H1 (cell line): ENCODE measurements around the gene TMEM258. TPM values are rescaled to one million over a fixed set of nuclear protein-coding genes. Genes with fewer than 3 reads are reported as not detected.

ENCODE experiments used
- CTCF ChIA-PET: fragments of 300-600 bp; sonication (Branson Sonifier 250); formaldehyde crosslinking; loops from one replicate; lab custom pipeline; 2021; ENCODE audit not compliant: partially characterized antibody; lab: Charles Lee
- POLR2A ChIA-PET: fragments of 300-600 bp; sonication (Branson Sonifier 250); formaldehyde crosslinking; loops from one replicate; lab custom pipeline; 2021; ENCODE audit warnings: inconsistent platforms; ENCODE audit not compliant: partially characterized antibody; lab: Charles Lee
- DNase-seq, 2 experiments: peaks; one replicate each; pipeline versions ENCODE4 v3.0.0 to v3.0.0-alpha.2; 2010 to 2022; ENCODE audit warnings: low spot score in 2 of 2, low read depth in 1 of 2, mixed read lengths in 1 of 2
- FAIRE-seq: peaks from 2 replicates; lab custom pipeline; 2011; peaks lifted over from hg19 to GRCh38; lab: Jason Lieb, UNC
- H2AFZ ChIP-seq: 2 replicates; pipeline ENCODE4 v1.8.1; 2012; ENCODE audit warnings: low read length, inconsistent platforms
- H2AK5ac ChIP-seq: 2 replicates; pipeline ENCODE4 v1.6.1; 2013; ENCODE audit warnings: low read depth, low read length
- H2BK120ac ChIP-seq: replicated peaks from 2 replicates; pipeline ENCODE3; 2013; ENCODE audit warnings: low read depth, low read length, inconsistent platforms
- H2BK12ac ChIP-seq: 2 replicates; pipeline ENCODE4 v1.6.1; 2013; ENCODE audit warnings: low read depth, low read length
- H2BK15ac ChIP-seq: 2 replicates; pipeline ENCODE4 v1.6.1; 2013; ENCODE audit warnings: low read length
- H2BK20ac ChIP-seq: 2 replicates; pipeline ENCODE4 v1.6.1; 2013; ENCODE audit warnings: low read length
- H2BK5ac ChIP-seq: 2 replicates; pipeline ENCODE4 v1.6.1; 2013; ENCODE audit warnings: low read depth, low read length
- H3K14ac ChIP-seq: 2 replicates; pipeline ENCODE4 v1.6.1; 2013; ENCODE audit warnings: inconsistent platforms; ENCODE audit not compliant: insufficient read length
- H3K18ac ChIP-seq: 2 replicates; pipeline ENCODE4 v1.6.1; 2013; ENCODE audit warnings: low read length; ENCODE audit errors: extremely low read depth
- H3K23ac ChIP-seq: 2 replicates; pipeline ENCODE4 v1.6.1; 2013; ENCODE audit warnings: inconsistent platforms; ENCODE audit not compliant: insufficient read length
- H3K23me2 ChIP-seq: 2 replicates; pipeline ENCODE4 v1.6.1; 2013; ENCODE audit warnings: low read depth, low read length
- H3K27ac ChIP-seq: 2 replicates; pipeline ENCODE4 v1.6.1; 2011; ENCODE audit warnings: low read depth, low read length, inconsistent platforms
- H3K27me3 ChIP-seq, 4 experiments: replicated peaks in 1 of 4; 1 replicate in 1 of 4; 2 replicates in 3 of 4; pipeline versions ENCODE4 v1.6.1 to v1.8.1; 2011 to 2013; ENCODE audit warnings: low read length in 3 of 4, mild to moderate bottlenecking in 3 of 4, inconsistent platforms in 2 of 4, mixed read lengths in 2 of 4, moderate library complexity in 1 of 4; ENCODE audit not compliant: control insufficient read depth in 3 of 4, insufficient read depth in 3 of 4; ENCODE audit errors: extremely low read depth in 1 of 4
- H3K36me3 ChIP-seq, 4 experiments: 2 replicates each; pipeline versions ENCODE4 v1.6.1 to v1.8.1; 2011 to 2013; ENCODE audit warnings: mild to moderate bottlenecking in 4 of 4, low read length in 3 of 4, moderate library complexity in 2 of 4, control low read depth in 1 of 4, inconsistent platforms in 1 of 4; ENCODE audit not compliant: insufficient read depth in 4 of 4, control insufficient read depth in 2 of 4
- H3K4ac ChIP-seq: replicated peaks from 2 replicates; pipeline ENCODE3; 2013; ENCODE audit warnings: low read length, low read depth, mixed read lengths, inconsistent platforms; ENCODE audit not compliant: insufficient read length
- H3K4me1 ChIP-seq, 4 experiments: replicated peaks in 1 of 4; 1 replicate in 1 of 4; 2 replicates in 3 of 4; pipeline versions ENCODE4 v1.6.1 to v1.8.1; 2011 to 2013; ENCODE audit warnings: low read length in 3 of 4, inconsistent platforms in 2 of 4, mixed read lengths in 1 of 4; ENCODE audit not compliant: insufficient read depth in 4 of 4, control insufficient read depth in 3 of 4
- H3K4me2 ChIP-seq, 2 experiments: 2 replicates each; pipeline versions ENCODE4 v1.6.1 to v1.8.1; 2011 to 2013; ENCODE audit warnings: low read depth in 2 of 2, low read length in 2 of 2, control low read depth in 1 of 2, inconsistent platforms in 1 of 2, mild to moderate bottlenecking in 1 of 2; ENCODE audit not compliant: insufficient read depth in 1 of 2
- H3K4me3 ChIP-seq, 4 experiments: fragments of 200-600, 300-600 bp in 1 of 4; sonication (generic), shearing (Covaris generic), sonication (Bioruptor Twin) in 1 of 4; 2 replicates each; pipeline versions ENCODE4 v1.5.1 to v1.8.1; 2011 to 2016; ENCODE audit warnings: low read length in 4 of 4, low read depth in 3 of 4, control low read depth in 2 of 4, inconsistent platforms in 2 of 4, mild to moderate bottlenecking in 2 of 4, mixed read lengths in 1 of 4, moderate library complexity in 1 of 4; ENCODE audit not compliant: insufficient read depth in 2 of 4; ENCODE audit errors: extremely low read depth in 1 of 4
- H3K56ac ChIP-seq: replicated peaks from 2 replicates; pipeline ENCODE3; 2013; ENCODE audit warnings: low read depth, mild to moderate bottlenecking, mixed read lengths, low read length, inconsistent platforms; ENCODE audit not compliant: insufficient read length
- H3K79me1 ChIP-seq: 2 replicates; pipeline ENCODE4 v1.6.1; 2013; ENCODE audit warnings: low read depth, low read length, control low read depth
- H3K79me2 ChIP-seq, 2 experiments: 2 replicates each; pipeline versions ENCODE4 v1.6.1 to v1.8.1; 2012 to 2013; ENCODE audit warnings: low read length in 2 of 2, mild to moderate bottlenecking in 2 of 2, inconsistent platforms in 1 of 2; ENCODE audit not compliant: insufficient read depth in 2 of 2, control insufficient read depth in 1 of 2
- H3K9ac ChIP-seq, 4 experiments: replicated peaks in 1 of 4; 1 replicate in 1 of 4; 2 replicates in 3 of 4; pipeline versions ENCODE4 v1.6.1 to v1.8.1; 2011 to 2013; ENCODE audit warnings: low read depth in 3 of 4, low read length in 3 of 4, control low read depth in 2 of 4, mild to moderate bottlenecking in 2 of 4, moderate library complexity in 2 of 4, inconsistent platforms in 1 of 4; ENCODE audit errors: extremely low read depth in 1 of 4
- H3K9me3 ChIP-seq, 2 experiments: 2 replicates each; pipeline versions ENCODE4 v1.6.1 to v1.8.1; 2012 to 2013; ENCODE audit warnings: mild to moderate bottlenecking in 2 of 2, moderate library complexity in 2 of 2, control low read depth in 1 of 2, inconsistent platforms in 1 of 2, low read depth in 1 of 2, low read length in 1 of 2, mixed read lengths in 1 of 2; ENCODE audit not compliant: insufficient read depth in 2 of 2
- H4K20me1 ChIP-seq, 2 experiments: replicated peaks in 1 of 2; 2 replicates each; pipeline versions ENCODE3 to v1.8.1; 2011 to 2013; ENCODE audit warnings: inconsistent platforms in 2 of 2, low read length in 2 of 2, mild to moderate bottlenecking in 1 of 2; ENCODE audit not compliant: insufficient read depth in 2 of 2, control insufficient read depth in 1 of 2
- H4K5ac ChIP-seq: 2 replicates; pipeline ENCODE4 v1.6.1; 2013; ENCODE audit warnings: low read length, low read depth, mixed read lengths, inconsistent platforms; ENCODE audit not compliant: insufficient read length
- H4K8ac ChIP-seq: 2 replicates; pipeline ENCODE4 v1.8.0; 2013; ENCODE audit warnings: mild to moderate bottlenecking, moderate library complexity, low read length, inconsistent platforms; ENCODE audit not compliant: insufficient read depth; ENCODE audit errors: extremely low read depth
- H4K91ac ChIP-seq: replicated peaks from 2 replicates; pipeline ENCODE3; 2013; ENCODE audit warnings: low read length, mixed read lengths, inconsistent platforms; ENCODE audit not compliant: insufficient read length
- ASH2L ChIP-seq: fragments of 200-600, 300-600 bp; sonication (generic); IDR thresholded peaks from one replicate; pipeline ENCODE4 v1.7.1; 2017; ENCODE audit warnings: low read length
- CREB1 ChIP-seq: IDR thresholded peaks from 2 replicates; pipeline ENCODE4 v1.6.1; 2012; ENCODE audit warnings: inconsistent platforms
- EGR1 ChIP-seq: IDR thresholded peaks from 2 replicates; pipeline ENCODE4 v1.6.1; 2011; ENCODE audit warnings: low read depth, low read length, borderline replicate concordance
- GABPA ChIP-seq: IDR thresholded peaks from 2 replicates; pipeline ENCODE4 v1.6.1; 2011; ENCODE audit warnings: mild to moderate bottlenecking, low read length, moderate library complexity, borderline replicate concordance; ENCODE audit not compliant: insufficient read depth
- GTF2F1 ChIP-seq: IDR thresholded peaks from 2 replicates; pipeline ENCODE4 v1.6.1; 2012; ENCODE audit warnings: low read depth, low read length, improper control_type of control experiment, borderline replicate concordance
- KDM1A ChIP-seq: fragments of 200-600, 300-600 bp; sonication (generic); IDR thresholded peaks from 2 replicates; pipeline ENCODE4 v1.7.1; 2016; ENCODE audit warnings: mild to moderate bottlenecking, low read length, borderline replicate concordance
- SIX5 ChIP-seq: IDR thresholded peaks from 2 replicates; pipeline ENCODE4 v1.6.1; 2011; ENCODE audit warnings: mild to moderate bottlenecking, low read depth, low read length
- SUZ12 ChIP-seq: fragments of 200-600 bp; sonication (generic); IDR thresholded peaks from 2 replicates; pipeline ENCODE4 v1.6.1; 2012; ENCODE audit warnings: mild to moderate bottlenecking, inconsistent platforms, low read length, moderate library complexity, mixed read lengths
- TAF1 ChIP-seq: IDR thresholded peaks from 2 replicates; pipeline ENCODE4 v1.6.1; 2011; ENCODE audit warnings: mild to moderate bottlenecking, low read depth, low read length
- WGBS, 2 experiments: shearing (Covaris generic) in 1 of 2; methylation state at CpG; one replicate each; pipeline versions ENCODE4 v1.1.6 to v1.1.7; 2013 to 2015; ENCODE audit warnings: low lambda C conversion rate in 2 of 2, mixed read lengths in 2 of 2, inconsistent platforms in 1 of 2, low coverage in 1 of 2, missing lambda C conversion rate in 1 of 2; ENCODE audit not compliant: insufficient replicate concordance in 2 of 2, insufficient coverage in 1 of 2, insufficient read length in 1 of 2; ENCODE audit errors: extremely low coverage in 1 of 2, missing lambda C conversion rate in 1 of 2; 5-methylcytosine and 5-hydroxymethylcytosine counted together
- polyA plus RNA-seq, 7 experiments: library from polyadenylated mRNA; depleted of rRNA in 3 of 7; stranded (reverse) in 5 of 7; unstranded in 2 of 7; fragments of >200 nt in 5 of 7; fragments of 200-250 nt in 2 of 7; gene quantifications; 1 replicate in 5 of 7; 2 replicates in 1 of 7; 4 replicates in 1 of 7; pipeline versions ENCODE4 v1.2.1 to v1.2.3, GENCODE V29; 2011 to 2013; ENCODE audit warnings: missing spikeins in 2 of 7, mixed read lengths in 2 of 7
- total RNA-seq: library from RNA; stranded (reverse); fragmentation: NEBNext Ultra II Directional; extraction: Animal tissue kit (Norgen Biotek cat#: 25700); gene quantifications from 2 replicates; pipeline ENCODE4 v1.2.1, GENCODE V29; 2021
- TF ChIP-seq, protein P1 (sequence below): IDR thresholded peaks from 2 replicates; pipeline ENCODE4 v1.6.1; 2012; ENCODE audit warnings: inconsistent platforms

Gene TMEM258
- total and polyA plus RNA-seq, 2 of the 8 experiments (the other 6 are each of a cell fraction or from before 2014, with no cell fraction given): 186 to 759 TPM

GRCh38 chr11:61781585-61781984 lies 10.8 kb downstream of the TMEM258 start:
- Histone ChIP-seq H4K91ac (no peak overlapping the region), H3K4me3 (no peak overlapping the region), H3K4ac (no peak overlapping the region), H3K23ac (no peak overlapping the region), H3K4me2 (no peak overlapping the region), H4K20me1 (peaks cover 0 to 8% of the 10 kb centered on the region in 2 experiments), H2AFZ (no peak overlapping the region), H3K36me3 (peaks cover 4 to 12% (median 4%) of the 10 kb centered on the region in 4 experiments; a peak in 5 of 8 replicates), H2BK120ac (no peak overlapping the region), H2BK5ac (no peak overlapping the region), H3K79me1 (no peaks in the 10 kb centered on the region), H3K9ac (no peak overlapping the region), H3K27me3 (no peaks in the 10 kb centered on the region; a peak in 1 of 7 replicates), H3K27ac (no peak overlapping the region), H3K56ac (no peak overlapping the region), H4K5ac (no peak overlapping the region), H2BK12ac (no peak overlapping the region), H2BK15ac (no peak overlapping the region), H3K4me1 (peaks cover 0 to 7% (median 5%) of the 10 kb centered on the region in 4 experiments; a peak in 6 of 7 replicates), H2BK20ac (no peak overlapping the region), H3K14ac (no peak overlapping the region), H2AK5ac (no peak overlapping the region), H3K79me2 (no peaks in the 10 kb centered on the region), H3K23me2 (no peaks in the 10 kb centered on the region), H4K8ac (no peak overlapping the region), H3K18ac (no peak overlapping the region), H3K9me3 (no peaks in the 10 kb centered on the region)
- FAIRE-seq (no peak), DNase-seq (no peak)
- POLR2A ChIA-PET: interaction anchor here (2.3 to 5.2 kb wide), 2 partner anchors 9 to 15 kb away, joined by 10 to 56 read pairs; partner anchors contain the start of genes FEN1 and TMEM258
- CTCF ChIA-PET: interaction anchor here (0.5 to 7.2 kb wide), 5 partner anchors 11 to 48 kb away, joined by 3 to 48 read pairs (median 3); partner anchors contain the start of genes FEN1, MYRF and TMEM258
- 92% methylated on average over 5 of the region's 5 CpGs; no CpG with 5 or more reads in 1 of the 2 experiments for WGBS, 2 experiments
- TF ChIP-seq GTF2F1 (no peak), SIX5 (no peak), CREB1 (no peak), KDM1A (no peak), EGR1 (no peak), SUZ12 (no peak), ASH2L (no peak), GABPA (no peak), TAF1 (no peak)
- TF ChIP-seq, protein P1, sequence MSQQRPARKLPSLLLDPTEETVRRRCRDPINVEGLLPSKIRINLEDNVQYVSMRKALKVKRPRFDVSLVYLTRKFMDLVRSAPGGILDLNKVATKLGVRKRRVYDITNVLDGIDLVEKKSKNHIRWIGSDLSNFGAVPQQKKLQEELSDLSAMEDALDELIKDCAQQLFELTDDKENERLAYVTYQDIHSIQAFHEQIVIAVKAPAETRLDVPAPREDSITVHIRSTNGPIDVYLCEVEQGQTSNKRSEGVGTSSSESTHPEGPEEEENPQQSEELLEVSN: no peak
